C1 segment of cervical spinal cord (tissue), 14 donors: ENCODE data around the gene SCRN1.
"Not testable (repeated sequence)": the region's sequence is repeated elsewhere in the genome, so short reads cannot be mapped to it uniquely, and the experiment has no call there.

ENCODE experiments used
- DNase-seq, 14 donors: peaks; one replicate each; lab custom pipeline; 2025; lab: John Stamatoyannopoulos, UW

SCRN1 gene

DNA sequence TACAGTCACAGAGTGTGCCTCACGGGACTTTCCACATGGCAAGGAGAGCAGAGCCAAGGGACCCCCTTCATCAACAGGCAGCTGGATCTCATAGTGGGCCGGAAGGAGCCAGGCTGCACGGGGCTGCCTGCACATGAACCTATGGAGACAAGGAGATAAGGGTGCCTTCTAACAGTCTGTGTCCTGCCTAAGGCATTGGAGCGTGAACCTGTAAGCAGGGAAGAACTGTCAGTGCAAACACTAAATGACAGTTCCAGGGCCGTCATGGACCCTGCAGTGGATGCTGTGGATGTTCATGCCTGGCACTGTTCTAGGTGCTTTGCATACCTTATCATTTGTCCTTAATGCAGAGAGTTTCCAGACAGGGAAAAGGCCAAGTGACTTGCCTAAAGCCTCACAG, 97.4 kb downstream of the SCRN1 start:
- DNase-seq: no peak

GRCh38 chr7:29891766-29892165, 97.8 kb downstream of the SCRN1 start:
- DNase-seq: no peak

- DNase-seq: not testable (repeated sequence)
Observed at GRCh38 chr7:29890786-29891185, 98.8 kb downstream of the SCRN1 start.

DNA sequence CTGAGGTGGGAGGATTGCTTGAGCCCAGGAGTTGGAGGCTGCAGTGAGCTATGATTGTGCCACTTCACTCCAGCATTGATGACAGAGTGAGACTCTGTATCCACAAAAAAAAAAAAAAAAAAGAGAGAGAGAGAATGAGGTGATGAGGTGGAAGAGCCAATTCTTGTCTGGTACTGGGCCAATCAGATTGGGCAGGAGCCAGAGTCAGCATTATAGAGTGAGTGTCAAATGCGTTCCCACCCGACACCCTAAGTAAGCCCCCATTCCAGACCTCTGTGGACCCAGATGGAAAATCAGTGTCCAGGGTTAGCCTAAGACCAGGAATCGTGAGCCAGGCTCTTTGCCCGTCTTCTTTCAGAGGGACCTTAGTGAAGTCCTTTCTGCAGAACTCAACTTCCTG, 99.3 kb downstream of the SCRN1 start:
- DNase-seq: no peak

GRCh38 chr7:29889288-29889687, 100.3 kb downstream of the SCRN1 start:
- DNase-seq: no peak

DNA sequence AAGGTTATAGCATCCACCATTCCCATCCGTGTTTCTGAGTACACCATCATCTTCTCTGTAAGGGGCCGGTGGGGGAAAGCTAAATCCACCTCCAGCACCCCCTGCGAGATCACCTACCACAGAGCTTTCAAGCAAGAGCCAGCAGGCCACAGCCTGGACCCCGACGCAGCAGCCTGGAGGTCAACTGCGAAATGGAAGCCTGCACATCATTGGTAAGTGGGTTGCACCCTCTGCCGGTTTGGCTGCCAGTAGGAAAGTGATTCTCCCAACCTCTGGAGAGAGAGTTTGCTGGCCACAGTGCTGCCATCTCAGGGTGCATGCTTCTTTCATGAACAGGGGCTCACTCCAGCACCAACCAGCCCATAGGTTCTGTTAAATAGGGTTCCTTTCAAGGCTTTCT, 101.6 kb downstream of the SCRN1 start:
- DNase-seq: no peak

GRCh38 chr7:29886827-29887226, 102.8 kb downstream of the SCRN1 start:
- DNase-seq: no peak

- DNase-seq: no peak
Observed at GRCh38 chr7:29885626-29886025, 104.0 kb downstream of the SCRN1 start.

- DNase-seq: peak in 1 of 14 donors; percentile 61
Observed at GRCh38 chr7:29884399-29885272, 105.0 kb downstream of the SCRN1 start.

- DNase-seq: peak in 1 of 14 donors; percentile 85
Observed at GRCh38 chr7:29883462-29884398, 105.9 kb downstream of the SCRN1 start.

DNA sequence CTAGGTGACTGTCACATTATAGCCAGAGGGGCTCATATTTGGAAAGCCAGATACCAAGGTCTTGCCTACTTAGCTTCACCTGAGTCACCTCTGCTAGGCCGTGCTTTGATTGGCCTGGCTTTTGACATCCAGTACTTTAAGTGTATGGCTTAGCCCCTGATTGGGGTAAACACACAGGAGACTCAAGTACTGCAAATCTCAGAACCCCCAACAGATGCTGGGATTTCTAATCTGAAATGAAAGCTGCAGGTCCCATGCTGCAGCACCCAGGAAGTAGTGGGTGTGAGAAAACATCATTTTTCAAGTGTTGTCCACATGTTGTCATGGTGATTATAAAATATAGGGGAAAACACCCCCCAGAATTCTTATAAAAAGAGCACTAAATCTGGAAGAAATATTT, 107.1 kb downstream of the SCRN1 start:
- no peak for DNase-seq

- DNase-seq: no peak
Observed at GRCh38 chr7:29881724-29882123, 107.9 kb downstream of the SCRN1 start.

DNA sequence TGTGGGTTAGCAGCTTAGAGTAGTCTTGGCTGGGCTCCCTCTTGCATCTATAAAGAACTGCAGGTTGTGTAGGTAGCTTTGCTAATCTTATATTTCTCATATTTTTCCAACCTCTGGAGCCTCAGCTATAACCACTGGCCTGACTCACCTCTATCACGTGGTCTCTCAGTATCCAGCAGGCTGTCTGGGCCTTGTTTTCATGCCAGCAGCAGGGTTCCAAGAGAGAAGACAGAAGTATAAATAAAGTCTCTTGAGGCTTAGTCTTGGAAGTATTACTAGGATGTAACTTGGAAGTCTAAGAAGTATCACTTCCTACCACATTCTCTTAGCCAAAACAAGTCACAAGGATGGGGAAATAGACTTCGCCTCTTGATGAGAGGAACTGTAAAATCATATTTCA, 110.0 kb downstream of the SCRN1 start:
- DNase-seq: no peak

DNA sequence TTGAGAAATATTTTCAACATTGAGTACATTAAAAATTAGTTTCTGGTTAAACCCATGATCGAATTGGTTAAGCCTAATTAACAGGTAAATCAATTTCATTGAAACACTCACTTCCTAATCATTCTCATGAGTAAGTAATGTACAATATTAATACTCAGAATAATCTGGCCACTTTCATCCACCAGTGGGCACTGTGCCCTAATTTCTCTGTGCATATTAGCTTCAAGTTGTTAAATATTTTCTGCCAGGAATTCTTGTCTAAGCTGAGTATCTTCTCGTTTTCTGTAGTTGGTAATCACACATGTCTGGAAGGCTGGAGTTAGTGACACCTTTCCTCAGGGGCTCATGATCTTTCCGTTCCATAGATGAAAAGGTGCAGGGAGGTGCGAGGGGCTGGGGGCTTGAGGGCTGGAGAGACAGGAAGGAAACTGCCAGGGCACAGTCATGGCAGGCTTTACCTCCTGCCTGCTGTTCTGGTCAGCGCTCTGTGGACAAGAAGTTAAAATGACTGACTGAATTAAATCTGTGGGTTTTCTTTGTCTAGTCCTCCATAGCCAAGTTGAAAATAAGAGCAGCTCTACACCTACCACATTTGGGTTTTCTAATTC, 111.4 kb downstream of the SCRN1 start:
- DNase-seq: peak in 1 of 14 donors; percentile 38

- peak in 2 of 14 donors; percentile 6 to 22 for DNase-seq
Observed at GRCh38 chr7:29877196-29877595, 112.4 kb downstream of the SCRN1 start.

GRCh38 chr7:29875741-29876140, 113.9 kb downstream of the SCRN1 start:
- DNase-seq: no peak

DNA sequence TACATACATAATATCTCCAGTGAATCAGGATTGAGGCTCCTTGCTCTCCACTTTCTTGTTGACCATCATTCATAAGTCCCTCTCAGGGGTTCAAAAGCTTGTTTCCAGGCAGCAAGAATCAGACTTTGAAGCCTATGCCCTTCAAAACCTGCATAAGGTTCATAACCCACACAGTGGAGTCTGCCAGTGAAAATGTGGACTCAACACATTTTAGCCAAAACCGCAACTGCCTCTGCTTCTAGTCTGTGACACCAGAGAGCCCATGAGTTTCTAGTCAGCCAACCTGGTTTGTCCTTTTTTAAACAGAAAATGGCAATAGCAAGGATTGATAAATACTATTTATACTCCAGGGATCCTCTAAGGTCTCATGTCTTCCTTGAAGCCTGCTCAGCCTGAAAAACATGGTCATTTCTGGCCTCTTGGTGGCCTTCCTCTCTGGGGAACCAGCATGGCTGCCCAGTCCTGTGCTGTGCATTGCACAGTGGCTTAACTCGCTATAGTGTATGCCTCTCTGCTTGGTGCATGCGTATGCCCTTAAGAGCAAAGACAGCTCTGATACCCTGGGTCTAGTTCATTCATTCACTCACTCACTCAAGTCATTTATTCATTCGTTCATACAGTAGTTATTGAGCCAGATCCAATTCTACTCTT, 115.8 kb downstream of the SCRN1 start:
- DNase-seq: no peak

DNA sequence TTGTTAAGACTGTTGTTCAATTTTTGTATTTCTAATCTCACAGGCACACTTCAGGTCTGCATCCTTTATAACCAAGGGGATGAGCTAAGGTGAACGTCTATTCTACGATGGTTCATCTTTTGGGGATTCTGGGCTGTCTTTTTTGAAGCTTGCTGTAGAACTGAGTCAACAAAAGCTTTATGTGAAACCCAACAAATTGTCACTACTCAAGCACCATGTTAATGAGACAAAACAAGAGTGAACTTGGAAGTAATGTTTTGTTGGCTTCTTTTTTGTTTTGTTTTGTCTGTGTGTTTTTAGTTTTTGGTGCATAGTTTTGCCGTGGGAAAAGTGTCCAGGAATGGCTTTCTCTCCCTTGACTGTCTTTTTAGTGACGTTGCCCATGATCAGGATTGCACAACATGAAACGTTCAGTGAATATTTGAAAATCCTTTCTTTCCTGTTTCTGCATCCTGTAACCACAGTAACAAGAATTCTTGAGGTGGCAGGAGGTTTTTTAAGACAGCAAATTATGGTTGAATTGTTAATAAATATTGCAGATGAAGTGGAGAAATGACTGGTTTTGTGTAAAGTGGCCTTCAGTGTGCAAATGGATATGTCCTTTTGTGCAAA, 117.7 kb downstream of the SCRN1 start:
- no peak for DNase-seq
